GM12891 (cell line): ENCODE data around the gene MYCBP2. TPM values are rescaled to one million over a fixed set of nuclear protein-coding genes. Genes with fewer than 3 reads are reported as not detected.
A peak's percentile ranks its signal among the peaks of the same experiment; 100 is the strongest.

Experiments
- DNase-seq: peaks from one replicate; pipeline ENCODE4 v3.0.0; 2011; ENCODE audit warnings: low spot score; ENCODE audit not compliant: insufficient read length
- FAIRE-seq: peaks from 2 replicates; lab custom pipeline; 2011; peaks lifted over from hg19 to GRCh38; lab: Jason Lieb, UNC
- PAX5 ChIP-seq: IDR thresholded peaks from 2 replicates; pipeline ENCODE4 v1.6.1; 2011; ENCODE audit warnings: low read length, moderate library complexity, mild to moderate bottlenecking; ENCODE audit not compliant: insufficient read depth, severe bottlenecking
- POLR2A ChIP-seq: IDR thresholded peaks from 2 replicates; pipeline ENCODE4 v1.6.1; 2011; ENCODE audit warnings: low read depth, low read length, control low read depth
- POLR2AphosphoS5 ChIP-seq: IDR thresholded peaks from 2 replicates; pipeline ENCODE4 v1.6.1; 2011; ENCODE audit warnings: low read depth, low read length, control low read depth
- POU2F2 ChIP-seq: IDR thresholded peaks from 2 replicates; pipeline ENCODE4 v1.6.1; 2011; ENCODE audit warnings: low read depth, mild to moderate bottlenecking, control low read depth, low read length, moderate library complexity
- SPI1 ChIP-seq: IDR thresholded peaks from 2 replicates; pipeline ENCODE4 v1.6.1; 2011; ENCODE audit warnings: low read depth, low read length, control low read depth
- TAF1 ChIP-seq: IDR thresholded peaks from 2 replicates; pipeline ENCODE4 v1.6.1; 2011; ENCODE audit warnings: low read depth, low read length, control low read depth
- polyA plus RNA-seq: library from polyadenylated mRNA; unstranded; fragments of >200 nt; gene quantifications from one replicate; pipeline ENCODE4 v1.2.1, GENCODE V29; 2012; ENCODE audit warnings: low read depth, missing spikeins, inconsistent platforms; ENCODE audit not compliant: missing spikeins

Gene MYCBP2, protein sequence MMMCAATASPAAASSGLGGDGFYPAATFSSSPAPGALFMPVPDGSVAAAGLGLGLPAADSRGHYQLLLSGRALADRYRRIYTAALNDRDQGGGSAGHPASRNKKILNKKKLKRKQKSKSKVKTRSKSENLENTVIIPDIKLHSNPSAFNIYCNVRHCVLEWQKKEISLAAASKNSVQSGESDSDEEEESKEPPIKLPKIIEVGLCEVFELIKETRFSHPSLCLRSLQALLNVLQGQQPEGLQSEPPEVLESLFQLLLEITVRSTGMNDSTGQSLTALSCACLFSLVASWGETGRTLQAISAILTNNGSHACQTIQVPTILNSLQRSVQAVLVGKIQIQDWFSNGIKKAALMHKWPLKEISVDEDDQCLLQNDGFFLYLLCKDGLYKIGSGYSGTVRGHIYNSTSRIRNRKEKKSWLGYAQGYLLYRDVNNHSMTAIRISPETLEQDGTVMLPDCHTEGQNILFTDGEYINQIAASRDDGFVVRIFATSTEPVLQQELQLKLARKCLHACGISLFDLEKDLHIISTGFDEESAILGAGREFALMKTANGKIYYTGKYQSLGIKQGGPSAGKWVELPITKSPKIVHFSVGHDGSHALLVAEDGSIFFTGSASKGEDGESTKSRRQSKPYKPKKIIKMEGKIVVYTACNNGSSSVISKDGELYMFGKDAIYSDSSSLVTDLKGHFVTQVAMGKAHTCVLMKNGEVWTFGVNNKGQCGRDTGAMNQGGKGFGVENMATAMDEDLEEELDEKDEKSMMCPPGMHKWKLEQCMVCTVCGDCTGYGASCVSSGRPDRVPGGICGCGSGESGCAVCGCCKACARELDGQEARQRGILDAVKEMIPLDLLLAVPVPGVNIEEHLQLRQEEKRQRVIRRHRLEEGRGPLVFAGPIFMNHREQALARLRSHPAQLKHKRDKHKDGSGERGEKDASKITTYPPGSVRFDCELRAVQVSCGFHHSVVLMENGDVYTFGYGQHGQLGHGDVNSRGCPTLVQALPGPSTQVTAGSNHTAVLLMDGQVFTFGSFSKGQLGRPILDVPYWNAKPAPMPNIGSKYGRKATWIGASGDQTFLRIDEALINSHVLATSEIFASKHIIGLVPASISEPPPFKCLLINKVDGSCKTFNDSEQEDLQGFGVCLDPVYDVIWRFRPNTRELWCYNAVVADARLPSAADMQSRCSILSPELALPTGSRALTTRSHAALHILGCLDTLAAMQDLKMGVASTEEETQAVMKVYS (N-terminal part only)
- 77.0 TPM for polyA plus RNA-seq

DNA sequence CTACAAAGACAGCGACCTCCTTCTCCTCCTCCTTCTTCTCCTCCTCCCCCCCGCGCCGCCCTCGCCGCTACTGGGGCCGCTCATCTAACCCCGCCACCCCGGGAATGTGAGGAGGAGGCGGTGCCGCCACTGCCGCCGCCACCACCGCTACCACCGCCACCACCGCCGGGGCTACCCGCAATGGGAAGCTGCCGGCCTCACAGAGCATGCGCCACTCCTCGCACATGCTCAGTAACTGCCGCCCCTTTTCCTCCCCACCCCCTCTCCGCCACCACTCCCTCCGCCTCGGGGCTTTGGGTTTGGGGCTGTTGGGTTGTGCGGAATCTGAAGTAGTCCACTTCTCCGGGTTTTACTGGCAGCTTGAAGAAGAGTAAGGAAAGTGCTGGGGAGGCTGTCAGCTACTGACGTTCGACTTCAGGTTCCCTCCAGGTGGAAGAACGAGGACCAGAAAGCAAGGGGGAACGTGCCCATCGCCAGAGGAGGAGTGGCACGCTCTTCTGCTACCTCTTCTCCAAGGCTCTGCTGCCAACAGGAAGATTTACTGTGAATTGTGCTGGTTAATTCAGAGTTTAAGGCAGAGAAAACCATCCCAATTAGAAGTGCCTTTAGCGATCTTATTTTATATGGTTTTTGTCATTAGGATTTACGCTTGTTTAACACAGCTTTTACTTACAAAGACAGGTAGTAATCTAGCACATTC is at the start of gene MYCBP2:
TSS of gene MYCBP2 (minus strand) at position 190 of the 700 bp plus-strand sequence. CDS start 319 bp downstream, outside the sequence.
- DNase-seq (peak; percentile 80), FAIRE-seq (peak; percentile 99)
- TF ChIP-seq PAX5 (no peak), POU2F2 (peak; percentile 68; the same call in 1 of the 2 replicates), TAF1 (peak; percentile 77), SPI1 (no peak), POLR2AphosphoS5 (peak; percentile 88), POLR2A (peak; percentile 81)

DNA sequence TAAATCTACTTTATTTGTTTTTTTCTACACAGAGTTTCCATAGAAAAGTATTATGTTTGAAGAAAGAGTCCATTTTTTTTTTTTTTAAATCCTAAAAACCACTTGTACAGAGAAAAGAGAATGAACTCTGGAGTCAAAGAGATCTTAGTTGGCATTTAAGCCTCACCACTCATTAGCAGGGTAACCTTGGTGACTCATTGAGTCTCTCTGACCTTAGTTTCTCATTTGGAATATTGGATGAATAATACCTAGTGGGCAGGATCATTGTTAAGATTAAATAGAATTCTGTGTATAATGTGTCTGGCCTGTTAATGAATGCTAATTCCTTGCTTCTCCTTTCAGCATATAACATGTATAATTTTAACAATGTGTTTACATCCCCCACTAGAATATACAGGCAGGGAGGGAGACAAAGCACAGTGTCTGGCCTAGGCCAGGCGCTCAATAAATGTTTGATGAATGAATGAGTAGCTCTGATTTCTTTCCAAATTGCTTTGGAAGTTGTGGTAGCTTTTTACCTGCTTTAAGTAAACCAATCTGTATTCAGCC is 48.7 kb upstream of the MYCBP2 start:
- TF ChIP-seq POU2F2 (no peak), SPI1 (no peak), POLR2AphosphoS5 (no peak), PAX5 (no peak), TAF1 (no peak), POLR2A (no peak)
- no peak for FAIRE-seq

DNA sequence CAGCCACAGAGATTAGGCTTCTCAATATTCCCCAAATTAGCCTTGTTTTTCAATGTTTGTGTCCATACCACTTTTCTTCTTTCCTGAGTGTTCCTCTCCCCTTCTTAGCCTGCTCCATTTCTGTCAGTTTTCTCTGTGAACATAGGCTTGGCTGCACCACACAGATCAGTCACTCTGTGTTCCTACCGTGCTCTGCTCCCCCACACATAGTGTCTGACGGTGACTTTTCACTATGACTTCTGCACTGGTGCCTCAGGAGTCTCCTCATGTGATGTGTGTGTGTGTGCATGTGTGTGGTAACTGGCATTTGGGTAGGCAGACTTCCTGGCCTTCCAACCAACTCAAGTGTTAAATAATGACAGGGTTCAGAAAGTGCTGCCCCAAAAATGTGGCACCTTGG is 47.9 kb upstream of the MYCBP2 start:
- peak; percentile 90 for FAIRE-seq
- DNase-seq, result no peak
- TF ChIP-seq POU2F2 (no peak), POLR2AphosphoS5 (no peak), POLR2A (no peak), PAX5 (no peak), SPI1 (no peak), TAF1 (no peak)

More for the DNA sequence above, 48.7 kb upstream of the MYCBP2 start:
- DNase-seq, result no peak

DNA sequence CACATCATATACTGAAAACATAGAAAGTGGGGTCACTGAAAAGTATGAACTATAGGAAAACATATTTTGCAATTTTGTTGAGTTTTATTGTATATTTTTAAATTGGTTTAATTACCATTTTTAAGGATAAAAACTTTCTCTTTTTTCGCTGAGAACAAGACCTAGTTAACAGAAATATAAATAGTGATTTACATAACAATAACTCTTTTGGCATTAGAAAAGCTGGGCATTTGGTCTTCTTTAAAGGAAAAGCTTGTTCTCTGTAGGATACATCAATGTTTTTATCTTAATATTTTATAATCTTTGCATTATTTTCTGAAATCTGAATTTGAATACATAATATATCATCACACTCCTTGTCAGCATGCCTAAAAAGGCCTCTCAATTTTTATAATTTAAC is 47.4 kb upstream of the MYCBP2 start:
- DNase-seq (no peak), FAIRE-seq (no peak)

DNA sequence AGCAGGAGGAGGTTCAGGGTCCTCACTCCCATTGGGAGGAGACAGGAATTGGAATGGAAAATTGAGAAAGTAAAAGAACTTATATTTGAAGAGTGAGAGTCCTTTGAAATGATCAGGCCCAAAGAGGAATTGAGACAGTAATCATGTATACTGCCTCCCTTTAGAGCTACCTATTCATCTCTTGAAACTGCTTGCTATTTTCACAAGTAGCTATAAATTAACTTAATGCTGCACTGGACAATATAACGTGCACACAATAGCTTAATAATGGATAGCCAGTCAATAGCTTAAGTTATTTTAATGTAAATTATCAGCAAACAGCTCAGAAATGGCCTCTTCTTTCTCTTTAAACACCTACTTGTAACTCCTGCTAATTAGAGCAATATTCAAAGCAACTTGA is 46.6 kb upstream of the MYCBP2 start:
- DNase-seq, result no peak
- FAIRE-seq, result no peak
- peak; percentile 9; the same call in 1 of the 2 replicates for TF ChIP-seq SPI1
- no peak for TF ChIP-seq POLR2AphosphoS5

More for the DNA sequence above, 47.4 kb upstream of the MYCBP2 start:
- TF ChIP-seq TAF1 (no peak), POU2F2 (no peak), PAX5 (no peak), POLR2A (no peak)

DNA sequence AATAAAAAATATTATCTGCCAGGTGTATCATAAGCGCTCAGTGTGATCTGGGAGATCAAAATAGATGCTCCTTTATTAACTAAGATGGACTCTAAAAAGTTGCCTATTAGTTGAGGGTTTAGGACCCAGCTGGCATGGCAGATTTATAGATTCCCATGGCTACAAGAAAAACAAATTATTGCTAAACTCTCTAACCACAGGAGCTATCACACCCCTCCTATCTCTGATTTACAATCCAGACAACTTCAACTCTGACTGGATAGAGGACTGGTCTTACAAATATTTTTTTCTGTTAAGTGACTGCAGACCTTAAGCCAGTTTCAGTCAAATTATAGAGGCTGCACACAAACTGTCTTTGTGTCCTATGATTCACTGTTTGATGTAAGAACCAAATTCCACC is 45.4 kb upstream of the MYCBP2 start:
- FAIRE-seq (no peak), DNase-seq (no peak)
- TF ChIP-seq POU2F2, result no peak
- no peak for TF ChIP-seq SPI1
- no peak for TF ChIP-seq POLR2AphosphoS5
- TF ChIP-seq PAX5, result no peak
- no peak for TF ChIP-seq TAF1
- TF ChIP-seq POLR2A, result no peak

DNA sequence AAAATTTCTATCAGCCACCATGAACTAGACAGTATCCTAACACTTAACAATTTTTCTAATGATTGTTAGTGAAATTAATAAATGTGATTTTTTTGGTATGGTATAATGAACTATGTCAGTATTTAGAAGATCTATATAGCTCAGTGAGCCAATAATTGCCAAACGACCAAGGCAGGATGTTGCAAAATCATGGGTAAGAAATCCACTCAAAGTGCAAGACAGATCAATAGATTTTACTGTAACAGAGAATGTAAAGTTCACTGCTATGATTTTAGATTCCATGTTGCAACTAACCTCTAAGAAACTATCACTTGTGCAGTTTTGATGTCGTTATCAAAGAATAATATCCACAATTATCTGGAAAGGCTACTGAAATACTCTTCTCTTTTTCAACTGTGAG is 44.0 kb upstream of the MYCBP2 start:
- FAIRE-seq, result no peak
- TF ChIP-seq POU2F2 (no peak), SPI1 (no peak), TAF1 (no peak), PAX5 (no peak), POLR2AphosphoS5 (no peak), POLR2A (no peak)
- DNase-seq, result no peak

DNA sequence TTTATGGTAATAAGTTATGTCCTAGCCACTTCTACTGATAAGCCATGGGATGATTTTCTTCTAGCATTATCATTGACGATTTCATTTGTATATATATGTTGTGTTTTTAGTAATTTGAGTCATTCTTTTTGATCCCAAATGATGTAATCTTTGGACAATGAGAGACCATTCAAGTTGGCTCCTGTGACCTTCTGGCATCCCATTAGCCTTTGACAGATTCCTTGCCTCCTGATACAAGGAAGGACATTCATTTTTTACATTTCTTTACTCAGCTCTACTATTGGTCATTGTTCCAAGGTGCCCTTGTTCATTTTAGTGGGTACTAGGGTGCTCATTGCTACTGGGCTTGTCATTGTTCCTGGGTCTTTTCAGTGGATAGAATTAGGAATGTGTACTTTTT is 35.3 kb upstream of the MYCBP2 start:
- FAIRE-seq, result no peak
- TF ChIP-seq TAF1 (no peak), POU2F2 (no peak), PAX5 (no peak), POLR2A (no peak), POLR2AphosphoS5 (no peak), SPI1 (no peak)

More for the DNA sequence above, 35.3 kb upstream of the MYCBP2 start:
- DNase-seq, result no peak
